Measurements from ENCODE around the gene NDNF.

NDNF gene, protein sequence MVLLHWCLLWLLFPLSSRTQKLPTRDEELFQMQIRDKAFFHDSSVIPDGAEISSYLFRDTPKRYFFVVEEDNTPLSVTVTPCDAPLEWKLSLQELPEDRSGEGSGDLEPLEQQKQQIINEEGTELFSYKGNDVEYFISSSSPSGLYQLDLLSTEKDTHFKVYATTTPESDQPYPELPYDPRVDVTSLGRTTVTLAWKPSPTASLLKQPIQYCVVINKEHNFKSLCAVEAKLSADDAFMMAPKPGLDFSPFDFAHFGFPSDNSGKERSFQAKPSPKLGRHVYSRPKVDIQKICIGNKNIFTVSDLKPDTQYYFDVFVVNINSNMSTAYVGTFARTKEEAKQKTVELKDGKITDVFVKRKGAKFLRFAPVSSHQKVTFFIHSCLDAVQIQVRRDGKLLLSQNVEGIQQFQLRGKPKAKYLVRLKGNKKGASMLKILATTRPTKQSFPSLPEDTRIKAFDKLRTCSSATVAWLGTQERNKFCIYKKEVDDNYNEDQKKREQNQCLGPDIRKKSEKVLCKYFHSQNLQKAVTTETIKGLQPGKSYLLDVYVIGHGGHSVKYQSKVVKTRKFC

DNA sequence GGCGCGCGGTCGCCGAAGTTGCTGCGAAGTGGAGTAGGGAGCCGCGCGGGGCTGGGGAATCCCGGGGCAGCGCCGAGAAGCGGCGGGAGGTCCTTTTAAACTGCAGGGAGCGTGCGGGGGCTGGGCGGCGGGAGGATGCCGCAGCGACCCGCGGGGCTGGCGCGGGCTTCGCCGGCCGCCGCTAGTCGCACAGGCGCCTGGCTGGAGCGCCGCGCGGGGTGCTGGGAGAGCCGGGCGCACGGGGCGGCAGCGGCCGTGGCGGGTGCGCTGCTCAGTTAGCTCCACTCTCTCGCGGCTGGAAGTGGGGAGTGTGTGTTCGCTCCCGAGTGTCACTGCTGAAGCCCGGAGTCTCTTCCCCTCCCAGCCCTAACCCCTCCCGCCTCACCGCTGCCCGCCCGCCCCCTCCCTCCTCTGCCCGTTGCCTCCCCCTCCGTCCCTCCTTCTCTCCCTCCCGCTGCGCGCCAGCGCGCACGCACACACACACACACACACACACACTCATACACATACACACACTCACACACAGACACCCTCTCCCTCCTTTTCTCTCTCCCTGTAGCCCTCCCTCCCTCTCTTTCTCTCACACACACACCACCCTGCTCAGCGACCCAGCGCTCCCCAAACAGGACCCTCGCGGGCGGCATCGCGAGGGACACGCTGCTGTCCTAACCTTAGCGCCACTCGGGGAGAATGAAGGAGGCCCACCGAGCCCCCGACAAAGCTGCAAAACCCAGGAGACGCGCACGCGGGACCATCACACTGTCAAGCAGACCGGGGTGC, at the start of gene NDNF:
Gene NDNF (minus strand): TSS at position 312 of the 780 bp plus-strand sequence. CDS start 26,698 bp downstream, outside the sequence.
- no peak for DNase-seq

DNA sequence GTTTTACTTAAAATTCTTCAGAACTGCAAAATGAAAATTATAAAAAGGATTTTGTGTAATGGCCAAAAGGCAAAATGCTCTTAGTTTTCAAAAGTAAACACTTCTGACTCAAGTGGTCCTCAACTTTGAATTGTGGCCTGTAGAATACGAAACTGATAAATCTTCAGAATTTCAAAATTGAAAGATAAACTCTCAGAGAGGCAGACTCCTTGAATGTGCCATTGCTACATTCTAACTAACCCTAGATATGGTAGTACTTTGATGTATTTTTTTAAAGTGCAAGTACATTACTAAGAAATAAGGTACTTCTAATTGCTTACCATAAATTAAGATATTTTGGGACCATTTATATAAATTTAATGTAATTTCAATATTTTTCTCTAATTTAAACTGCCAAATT, 47.4 kb upstream of the NDNF start:
- no peak for DNase-seq

GRCh38 chr4:121118344-121118743, 46.0 kb upstream of the NDNF start:
- DNase-seq, result no peak

DNA sequence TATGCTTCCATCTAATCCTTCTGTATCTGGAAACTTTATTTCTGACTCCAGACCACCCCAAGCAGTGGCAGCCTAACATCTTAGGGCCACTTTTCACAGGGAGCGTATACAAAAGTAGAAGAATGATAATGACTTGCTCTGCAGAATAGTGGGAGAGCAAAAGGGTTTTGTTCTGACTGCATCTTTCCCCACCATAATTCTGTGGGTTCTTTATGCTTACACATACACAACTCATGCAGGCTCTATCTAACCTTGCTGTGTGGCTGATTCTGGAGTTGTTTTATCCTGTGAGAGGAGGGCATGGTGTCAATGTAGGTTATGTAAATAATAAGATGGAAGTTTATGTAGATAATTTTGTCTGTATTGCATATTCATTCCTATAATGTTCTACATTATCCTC, 42.4 kb upstream of the NDNF start:
- no peak for DNase-seq

- DNase-seq, result no peak
Observed at GRCh38 chr4:121112530-121112929, 40.2 kb upstream of the NDNF start.

DNA sequence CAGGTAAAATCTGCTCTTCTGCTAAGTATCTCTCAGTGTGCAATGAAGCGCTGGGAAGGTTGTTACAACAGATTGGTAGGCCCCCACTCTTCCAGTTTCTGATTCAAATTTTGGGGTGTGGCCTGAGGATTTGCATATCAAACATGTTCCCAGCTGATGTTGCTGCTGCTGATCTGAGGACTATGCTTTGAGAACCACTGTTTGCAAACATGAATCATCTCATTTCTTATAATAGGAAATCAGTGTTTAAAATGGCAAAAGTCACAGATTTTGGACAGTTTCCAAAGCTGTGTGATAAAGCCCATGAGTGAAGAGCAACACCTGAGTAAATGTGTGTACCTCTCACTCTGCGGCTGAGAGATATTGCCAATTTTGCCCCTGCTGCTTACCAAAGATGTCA, 36.2 kb upstream of the NDNF start:
- no peak for DNase-seq

DNA sequence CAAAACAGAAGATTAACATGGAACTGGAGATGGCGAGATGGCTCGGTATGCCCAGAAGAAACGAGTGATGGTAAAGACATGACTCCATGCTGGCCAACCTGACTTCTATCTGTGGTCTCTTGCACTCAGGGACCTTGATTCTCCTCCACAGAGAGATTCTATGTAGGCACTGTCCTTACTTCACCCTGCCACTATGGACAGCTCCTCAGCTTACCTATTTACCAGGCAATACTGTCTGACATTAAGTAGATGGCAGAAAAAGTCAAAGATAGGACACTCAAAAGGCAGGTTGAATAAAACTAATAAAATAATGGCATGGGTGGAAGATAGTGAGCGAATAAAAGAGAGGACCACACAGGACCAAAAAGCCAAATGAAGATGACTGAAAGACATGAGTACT, 35.2 kb upstream of the NDNF start:
- no peak for DNase-seq

DNA sequence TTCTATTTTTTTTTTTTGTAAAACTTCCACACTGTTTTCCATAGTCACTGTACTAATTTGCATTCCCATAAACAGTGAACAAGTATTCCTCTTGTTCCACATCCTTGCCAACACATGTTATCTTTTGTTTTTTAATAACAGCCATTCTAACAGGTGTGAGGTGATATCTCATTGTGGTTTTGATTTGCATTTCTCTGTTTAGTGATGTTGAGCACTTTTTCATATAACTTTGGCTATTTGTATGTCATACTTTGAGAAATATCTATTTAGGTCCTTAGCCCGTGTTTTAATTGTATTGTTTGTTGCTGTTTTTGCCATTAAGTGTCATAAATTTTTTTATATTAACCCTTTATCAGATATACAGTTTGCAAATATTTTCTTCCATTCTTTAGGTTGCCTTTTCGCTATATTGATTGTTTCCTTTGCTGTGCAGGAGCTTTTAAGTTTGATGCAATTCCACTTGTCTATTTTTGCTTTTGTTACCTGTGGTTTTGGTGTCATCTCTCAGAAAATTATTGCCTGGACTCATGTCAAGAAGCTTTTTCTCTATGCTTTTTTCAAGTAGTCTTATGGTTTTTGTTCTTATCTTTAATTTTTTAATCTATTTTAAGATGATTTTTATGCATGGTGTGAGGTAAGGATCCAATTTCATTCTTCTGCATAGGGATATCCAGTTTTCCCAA, 27.9 kb upstream of the NDNF start:
- no peak for DNase-seq

GRCh38 chr4:121098266-121098665, 25.9 kb upstream of the NDNF start:
- DNase-seq, result no peak

DNA sequence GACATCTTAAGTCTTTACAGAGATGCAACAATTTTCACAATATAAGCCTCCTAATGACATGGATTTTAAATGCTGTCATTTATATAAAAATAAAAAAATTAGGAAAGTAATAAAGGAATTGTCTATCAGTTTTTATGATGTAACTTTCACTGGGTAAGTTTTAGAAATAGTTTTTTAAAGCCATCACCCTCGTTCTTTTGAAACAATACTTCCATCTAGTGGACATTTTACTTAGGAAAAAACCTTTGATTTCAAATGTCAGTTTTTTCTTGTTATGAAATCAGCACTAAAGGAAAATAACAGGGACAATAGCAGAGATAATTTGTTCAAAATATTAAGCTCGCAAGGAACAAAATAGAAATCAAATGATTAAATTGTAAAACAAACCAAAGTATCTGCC, 24.3 kb upstream of the NDNF start:
- no peak for DNase-seq

- DNase-seq, result no peak
Observed at GRCh38 chr4:121096191-121096590, 23.9 kb upstream of the NDNF start.

DNA sequence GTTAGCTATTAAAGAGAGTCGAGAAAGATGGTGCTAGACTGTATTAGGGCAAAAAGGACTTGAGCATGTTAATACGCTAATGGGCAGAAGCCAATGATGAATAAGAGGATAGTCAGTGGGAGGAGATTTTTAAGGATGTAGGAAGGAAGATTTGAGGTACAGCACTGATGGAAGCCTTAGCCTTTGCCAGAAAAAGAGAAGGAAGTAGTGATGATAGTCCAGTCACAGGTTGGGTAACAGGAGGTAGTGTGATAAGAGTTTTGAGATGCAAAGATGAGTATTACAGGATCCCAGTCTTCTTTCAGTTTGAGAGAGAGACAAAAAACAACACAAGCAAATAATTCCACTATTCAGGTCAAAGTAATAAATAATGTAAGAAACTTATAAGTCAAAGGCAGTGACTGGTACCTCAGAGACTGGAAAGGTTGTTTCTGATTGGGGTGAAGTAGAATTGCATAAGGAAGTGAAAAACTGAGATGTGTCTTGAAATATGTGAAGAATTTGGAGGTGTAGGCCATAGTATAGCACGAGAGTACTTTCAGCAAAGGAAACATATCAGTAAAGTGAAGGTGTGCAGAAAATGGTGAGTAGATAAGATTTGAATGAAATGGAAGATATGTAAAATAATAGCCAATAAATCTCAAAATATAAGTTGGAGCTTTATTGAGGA, 22.1 kb upstream of the NDNF start:
- no peak for DNase-seq

DNA sequence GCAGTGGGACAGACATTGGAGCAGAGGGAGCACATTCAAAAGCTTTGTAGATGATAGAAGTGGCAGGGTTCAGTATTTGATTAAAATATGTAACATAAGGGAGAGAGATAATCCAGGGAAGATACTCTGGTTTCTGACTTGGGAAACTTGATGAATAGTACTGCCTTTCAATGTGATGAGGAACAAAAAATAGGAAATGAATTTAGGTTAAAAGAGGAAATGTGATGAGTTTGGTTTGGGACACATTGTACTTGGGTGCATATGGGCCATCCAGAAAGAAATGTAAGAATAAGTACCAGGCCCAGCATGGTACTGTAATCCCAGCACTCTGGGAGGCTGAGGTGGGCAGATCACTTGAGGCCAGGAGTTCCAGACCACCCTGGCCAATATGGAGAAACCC, 20.9 kb upstream of the NDNF start:
- no peak for DNase-seq

- DNase-seq, result no peak
Observed at GRCh38 chr4:121091941-121092340, 19.6 kb upstream of the NDNF start.

GRCh38 chr4:121088867-121089266, 16.5 kb upstream of the NDNF start:
- no peak for DNase-seq

- DNase-seq, result no peak
Observed at GRCh38 chr4:121079376-121079775, 7.0 kb upstream of the NDNF start.

DNA sequence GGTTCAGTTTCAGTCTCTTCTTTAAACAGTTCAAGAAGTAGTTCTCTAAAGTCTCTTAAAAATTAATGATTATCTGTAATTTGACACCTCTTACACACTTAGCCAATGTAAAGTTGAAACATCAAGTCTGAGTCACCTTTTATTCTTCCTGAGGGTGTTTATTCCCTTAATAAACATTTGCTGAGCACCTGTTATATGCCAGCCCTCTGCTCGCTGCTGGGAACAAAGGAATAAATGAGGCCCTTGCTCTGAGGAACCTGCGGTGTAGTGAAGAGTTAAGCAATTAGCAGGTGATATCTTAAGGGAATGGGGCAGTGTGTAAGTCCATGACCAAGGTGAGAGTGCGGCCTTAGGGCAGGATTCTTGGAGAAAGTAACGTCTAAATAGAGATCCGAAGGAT, 5.2 kb upstream of the NDNF start:
- DNase-seq, result no peak

- DNase-seq, result no peak
Observed at GRCh38 chr4:121076416-121076815, 4.1 kb upstream of the NDNF start.

- no peak for DNase-seq
Observed at GRCh38 chr4:121073672-121074381, 1.5 kb upstream of the NDNF start.

DNA sequence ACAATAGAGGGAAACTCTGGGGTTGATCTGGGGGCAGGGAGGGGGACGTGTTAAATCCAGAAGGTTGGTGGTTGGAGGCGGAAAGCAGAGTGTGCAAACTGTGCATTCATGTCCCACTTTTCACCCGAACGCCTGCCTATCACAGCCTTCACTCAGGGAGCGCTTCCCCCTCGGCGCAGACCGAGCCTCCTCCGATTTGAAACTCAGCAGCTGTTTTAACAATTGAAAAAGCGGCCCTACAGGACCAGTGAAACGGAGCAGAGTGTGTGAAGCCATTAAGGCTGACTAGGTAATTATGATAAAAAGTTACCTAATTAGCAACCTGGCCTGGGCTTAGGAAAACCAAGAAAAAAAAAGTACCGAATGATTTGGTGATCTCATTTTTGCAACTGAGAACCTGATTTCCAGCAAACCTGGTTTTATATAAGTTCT, 685 bp upstream of the NDNF start:
- no peak for DNase-seq

- peak; percentile 12 for DNase-seq
Observed at GRCh38 chr4:121071640-121072223, 603 bp downstream of the NDNF start.
